Measurements from ENCODE around the gene NSG2.

Gene NSG2

GRCh38 chr5:174151599-174152181 lies 106.2 kb downstream of the NSG2 start:
- no peak for DNase-seq (ENCODE audit: low read depth)

- DNase-seq (ENCODE audit: low read depth): no peak
Observed at GRCh38 chr5:174154559-174154958, 109.1 kb downstream of the NSG2 start.

GRCh38 chr5:174155281-174155680 lies 109.8 kb downstream of the NSG2 start:
- DNase-seq (ENCODE audit: low read depth): no peak

DNA sequence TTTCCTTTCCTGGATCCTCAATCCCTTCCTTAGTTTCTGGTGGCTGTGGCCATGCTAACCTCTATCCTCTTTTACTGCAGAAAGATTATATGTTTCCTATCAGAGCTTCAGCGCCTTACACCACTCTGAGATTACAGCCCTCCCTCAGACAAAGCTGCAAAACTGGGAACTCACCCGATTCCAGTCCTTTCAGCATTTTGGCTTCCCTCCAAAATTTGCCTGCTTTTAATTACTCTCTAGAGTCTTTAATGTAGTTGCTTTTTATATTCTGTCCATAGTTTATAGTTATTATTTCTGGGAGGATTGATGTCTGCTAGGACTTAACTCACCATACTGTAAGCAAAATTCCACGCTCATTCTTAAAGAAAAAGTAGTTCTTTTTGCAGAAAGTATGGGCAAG lies 110.2 kb downstream of the NSG2 start:
- DNase-seq (ENCODE audit: low read depth): no peak

- DNase-seq (ENCODE audit: low read depth): no peak
Observed at GRCh38 chr5:174157048-174157447, 111.5 kb downstream of the NSG2 start.

Data from amniotic epithelial cell (primary cell).